Activated T-cell treated with anti-CD3 and anti-CD28 coated beads for 4 hours (primary cell): ENCODE results near the gene GAREM1.
"Not testable (repeated sequence)": the region's sequence is repeated elsewhere in the genome, so short reads cannot be mapped to it uniquely, and the experiment has no call there.

Experiments used
- DNase-seq: peaks from one replicate; pipeline ENCODE4 v3.0.0-alpha.2; 2020

GAREM1 gene

DNA sequence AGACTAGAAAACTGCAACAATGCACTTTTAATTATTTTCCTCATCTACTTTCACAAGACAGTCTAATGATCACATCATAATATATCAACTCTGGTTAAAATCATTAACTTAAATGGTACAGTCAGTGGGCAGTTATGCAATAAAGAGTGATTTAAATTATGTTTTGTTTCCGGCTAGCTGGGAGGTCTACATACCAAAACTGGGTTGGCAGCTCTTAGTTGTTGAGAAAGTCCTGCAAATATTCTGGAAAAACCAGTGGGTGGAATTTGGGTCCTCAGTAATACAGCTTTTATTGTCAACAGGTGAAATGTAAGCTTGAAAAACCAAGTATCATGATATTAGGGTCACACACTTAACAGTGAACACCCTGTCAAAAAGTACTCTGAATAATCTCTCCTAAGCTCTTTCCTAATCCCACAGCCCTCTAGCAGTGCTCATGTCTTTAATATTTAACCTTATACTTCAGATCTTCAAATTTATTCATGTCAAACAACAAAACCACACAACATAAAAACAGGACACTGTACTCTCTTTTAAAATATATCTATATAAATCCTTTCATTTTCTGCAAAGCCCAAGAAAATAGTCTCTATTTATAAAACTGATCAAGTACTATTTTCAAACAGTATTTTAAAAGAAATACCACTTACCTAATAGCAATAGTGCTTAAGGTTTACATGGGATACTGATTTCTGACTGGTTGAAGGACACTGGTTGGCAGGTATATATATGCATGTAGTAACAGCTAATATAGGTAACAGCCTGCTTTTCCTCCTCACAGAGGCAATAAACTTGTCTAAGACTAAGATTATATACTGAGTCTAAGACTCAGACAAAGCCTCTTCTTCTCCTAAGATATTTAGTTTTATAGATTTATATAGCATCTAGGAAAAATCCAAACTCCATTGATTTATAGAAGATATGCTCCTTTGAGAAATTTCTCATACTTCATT lies 103.8 kb downstream of the GAREM1 start:
- no peak for DNase-seq

DNA sequence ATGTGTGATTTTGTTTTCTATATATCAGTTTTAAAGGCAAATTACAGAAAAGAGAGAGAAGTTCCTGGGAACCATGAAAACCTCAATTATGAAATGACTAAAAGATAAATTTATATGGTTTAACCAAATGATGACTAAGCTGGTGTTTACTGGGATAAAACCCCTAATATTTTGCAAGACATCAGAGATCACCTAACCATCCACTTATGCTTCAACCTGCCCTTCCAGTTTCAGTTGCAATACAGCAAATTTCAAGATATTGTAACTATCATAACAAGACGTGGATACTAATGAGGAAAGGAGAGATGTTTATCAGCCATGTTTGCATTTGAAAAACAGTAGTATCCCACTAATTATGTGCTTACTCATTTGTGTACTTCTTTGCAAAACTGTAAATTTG lies 108.2 kb downstream of the GAREM1 start:
- no peak for DNase-seq

GRCh38 chr18:32360682-32361345 lies 109.9 kb downstream of the GAREM1 start:
- no peak for DNase-seq

DNA sequence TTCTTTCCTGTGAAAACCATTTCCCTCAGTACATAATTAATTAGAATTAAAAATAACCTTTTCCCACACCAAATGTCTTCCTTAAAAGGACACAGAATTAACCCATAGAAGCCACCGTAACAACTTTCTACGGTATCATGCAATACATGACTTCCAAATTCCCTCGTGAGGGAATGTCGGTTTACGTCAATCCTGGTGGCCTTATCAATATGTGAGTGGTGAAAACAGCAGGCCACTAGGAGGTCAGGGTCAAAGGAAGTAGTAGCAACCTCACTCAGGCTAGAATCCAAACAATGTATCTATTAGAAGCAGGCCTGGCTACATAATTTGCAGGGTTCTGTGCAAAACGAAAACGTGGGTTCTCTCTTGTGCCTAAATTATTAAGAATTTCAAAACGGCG lies 112.2 kb downstream of the GAREM1 start:
- no peak for DNase-seq

DNA sequence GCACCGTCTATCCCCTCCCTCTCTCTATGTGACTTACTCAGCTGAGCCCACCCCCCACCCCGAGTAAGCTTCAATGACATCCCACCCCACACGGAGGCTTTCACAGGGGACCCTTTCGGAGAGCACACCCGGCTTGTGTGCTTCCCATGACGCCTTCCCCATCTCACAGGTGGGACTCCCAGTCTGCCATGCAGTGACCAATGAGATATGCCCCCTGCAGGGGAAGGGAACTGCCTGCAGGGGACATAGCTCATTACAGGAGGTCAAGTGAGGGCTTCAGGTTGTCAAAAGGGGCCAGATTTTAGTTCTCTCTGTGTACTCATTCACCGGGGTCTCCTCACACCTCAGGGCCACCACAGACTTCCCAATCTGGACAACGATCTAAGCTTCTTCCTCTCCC lies 112.6 kb downstream of the GAREM1 start:
- DNase-seq, result no peak

GRCh38 chr18:32355896-32356295 lies 114.8 kb downstream of the GAREM1 start:
- no peak for DNase-seq

GRCh38 chr18:32354518-32354917 lies 116.2 kb downstream of the GAREM1 start:
- no peak for DNase-seq

DNA sequence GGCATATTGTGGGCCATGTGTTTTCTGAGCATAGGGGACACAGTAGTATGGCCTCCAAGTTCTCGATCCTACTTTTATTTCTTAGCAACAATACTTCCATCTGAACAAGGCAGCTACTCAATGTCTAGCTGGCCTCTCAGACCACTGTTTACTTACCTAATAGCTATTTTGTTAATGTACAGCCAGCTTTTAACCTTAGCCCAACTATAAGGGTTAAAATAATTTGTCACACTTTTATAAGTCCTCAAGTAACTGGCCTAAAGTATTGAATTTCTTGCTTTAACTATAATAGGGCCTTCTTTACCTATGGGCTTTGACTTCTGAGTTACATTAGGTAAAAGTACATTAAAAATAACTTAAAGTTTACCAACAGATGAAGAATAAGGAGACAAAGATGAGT lies 117.4 kb downstream of the GAREM1 start:
- DNase-seq, result no peak

GRCh38 chr18:32351032-32351431 lies 119.7 kb downstream of the GAREM1 start:
- DNase-seq, result no peak

DNA sequence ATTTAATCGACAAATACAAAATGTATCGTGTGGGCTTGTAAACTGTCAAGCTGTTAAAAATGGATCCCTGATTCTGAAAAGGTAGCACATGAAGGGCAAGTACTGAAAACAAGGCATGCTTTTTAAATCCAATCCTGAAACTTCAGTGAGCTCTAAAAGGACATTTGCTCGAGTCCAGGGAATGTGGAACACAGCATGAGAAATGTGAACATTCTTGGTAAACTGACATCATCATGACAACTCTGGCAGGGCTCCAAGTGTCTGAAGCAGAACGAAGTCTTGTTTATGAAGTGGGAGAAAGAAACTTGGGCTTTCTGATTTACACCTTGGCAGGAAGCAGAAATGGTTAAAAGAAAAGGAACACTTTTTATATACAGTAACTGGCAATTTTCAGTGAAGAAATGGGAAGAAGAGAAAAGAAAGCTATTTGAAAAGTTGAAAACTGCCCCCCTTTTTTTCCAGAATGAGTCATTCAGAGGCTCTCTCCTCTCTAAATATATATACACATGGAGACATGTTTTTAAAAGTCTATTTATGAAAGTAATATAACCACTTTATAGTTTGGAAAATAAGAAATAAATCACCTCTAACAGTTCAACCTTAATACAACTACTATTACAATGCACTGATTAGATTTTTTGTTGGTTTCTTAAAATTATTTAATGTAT lies 120.8 kb downstream of the GAREM1 start:
- DNase-seq, result no peak

DNA sequence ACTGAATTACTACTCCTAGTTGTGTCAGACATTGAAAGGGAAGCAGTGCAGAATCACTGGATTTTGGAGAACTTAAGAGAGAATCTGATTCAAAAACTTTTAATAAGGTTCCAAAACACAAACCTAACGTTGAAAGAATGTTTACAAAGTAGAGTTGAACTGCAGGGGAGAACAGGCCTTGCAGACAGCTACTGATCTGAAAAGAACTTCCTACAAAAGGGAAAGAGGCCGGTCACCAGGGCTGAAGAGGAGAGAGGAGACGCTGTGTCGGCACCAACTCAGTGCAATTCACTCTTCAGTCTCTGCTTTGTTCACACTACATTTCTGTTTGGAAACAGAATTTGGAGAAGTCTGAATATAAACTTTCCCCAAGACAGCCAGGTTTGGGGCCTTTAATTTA lies 124.0 kb downstream of the GAREM1 start:
- DNase-seq, result no peak

- DNase-seq, result no peak
Measured at GRCh38 chr18:32343634-32344033, 127.0 kb downstream of the GAREM1 start.

- DNase-seq, result not testable (repeated sequence)
Measured at GRCh38 chr18:32341112-32341511, 129.6 kb downstream of the GAREM1 start.

GRCh38 chr18:32339045-32339444 lies 131.6 kb downstream of the GAREM1 start:
- no peak for DNase-seq

- no peak for DNase-seq
Measured at GRCh38 chr18:32337821-32338220, 132.9 kb downstream of the GAREM1 start.

GRCh38 chr18:32337347-32337746 lies 133.3 kb downstream of the GAREM1 start:
- DNase-seq, result no peak

DNA sequence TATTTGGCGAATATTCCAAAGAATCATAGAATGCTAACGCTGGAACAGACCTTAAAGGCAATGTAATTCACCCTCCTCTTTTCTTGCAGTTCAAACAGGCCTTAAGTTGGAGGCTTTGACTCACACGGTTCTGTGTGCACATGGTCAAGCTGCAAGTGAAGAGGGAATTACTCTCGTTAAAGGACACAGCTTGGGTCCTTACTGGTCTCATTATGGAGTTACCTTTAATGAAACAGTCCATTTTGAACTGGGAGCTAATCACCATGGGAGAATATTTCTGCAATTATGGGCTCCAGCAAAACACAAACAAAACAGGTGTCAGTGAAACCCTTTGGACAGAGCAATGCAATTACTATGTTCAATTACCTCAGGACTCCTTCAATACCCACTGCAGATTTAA lies 135.5 kb downstream of the GAREM1 start:
- DNase-seq, result no peak

DNA sequence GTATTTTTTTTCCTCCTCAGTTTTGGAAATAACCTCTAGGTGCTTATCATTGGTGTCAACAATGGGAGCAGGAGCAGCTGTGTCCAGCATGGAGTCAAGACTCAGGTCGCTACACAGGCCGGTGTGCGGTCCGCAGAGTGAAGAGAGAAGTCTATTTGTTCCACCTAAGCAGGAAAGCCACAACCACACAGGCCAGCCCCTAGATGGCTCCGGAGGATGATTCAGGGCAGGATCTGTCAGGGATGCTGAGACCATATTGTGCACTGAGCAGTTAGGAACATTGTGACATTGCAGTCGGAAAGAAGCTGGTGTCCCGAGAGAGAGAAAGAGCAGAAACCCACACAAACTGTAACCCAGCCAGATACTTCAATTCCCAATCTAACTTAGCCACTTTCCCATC lies 136.9 kb downstream of the GAREM1 start:
- DNase-seq, result no peak

DNA sequence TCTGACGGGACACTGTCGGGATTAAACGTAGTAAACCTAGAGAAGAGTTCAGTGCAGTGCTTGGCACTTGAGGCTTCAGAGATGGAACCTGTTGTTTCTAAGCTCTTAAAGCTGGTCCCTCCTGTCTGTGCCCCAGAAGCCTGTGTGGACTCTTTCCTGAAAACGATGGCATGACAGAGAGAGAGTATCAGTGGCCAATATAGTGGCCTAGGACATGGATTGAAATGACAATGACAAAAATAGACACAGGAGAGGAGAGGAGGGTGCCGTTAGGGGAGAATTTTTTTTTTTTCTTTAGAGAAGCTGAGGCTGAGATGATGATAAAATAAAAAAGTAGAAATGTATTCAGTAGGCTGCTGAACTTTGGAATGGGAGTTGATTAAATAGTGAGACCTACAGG lies 138.0 kb downstream of the GAREM1 start:
- no peak for DNase-seq

DNA sequence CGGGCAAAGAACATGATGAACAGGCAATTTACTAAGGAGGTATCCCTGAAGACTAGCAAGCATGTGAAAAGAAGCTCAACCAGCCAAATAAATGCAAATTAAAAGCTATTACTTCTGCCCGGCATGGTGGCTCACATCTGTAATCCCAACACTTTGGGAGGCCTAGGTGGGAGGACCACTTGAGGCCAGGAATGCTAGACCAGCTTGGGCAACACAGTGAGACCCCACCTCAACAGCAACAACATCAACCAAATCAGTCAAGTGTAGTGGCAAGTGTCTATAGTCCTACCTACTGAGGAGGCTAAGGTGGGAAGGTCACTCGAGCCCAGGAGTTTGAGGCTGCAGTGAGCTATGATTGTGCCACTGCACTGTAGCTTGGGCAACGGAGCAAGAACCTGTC lies 141.7 kb downstream of the GAREM1 start:
- no peak for DNase-seq

DNA sequence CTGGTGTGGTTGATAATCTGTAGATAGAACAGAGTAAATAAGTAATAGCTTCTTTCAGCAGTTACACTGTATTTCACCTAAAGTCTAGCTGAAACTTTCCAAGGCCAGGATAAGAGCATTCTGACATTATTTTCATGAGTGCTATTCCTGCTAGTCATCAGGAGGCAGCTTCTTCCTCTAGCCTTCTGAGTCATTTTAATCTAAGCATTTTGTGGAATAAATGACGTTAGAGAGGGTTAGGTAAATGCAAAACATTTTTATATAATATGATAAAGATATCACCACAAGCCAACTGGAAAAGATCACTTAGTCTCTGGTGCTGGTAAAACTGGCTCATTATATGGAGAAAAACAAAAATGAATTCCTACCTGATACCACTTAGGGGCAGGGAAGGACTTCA lies 142.3 kb downstream of the GAREM1 start:
- DNase-seq, result no peak

GRCh38 chr18:32326450-32327308 lies 144.0 kb downstream of the GAREM1 start:
- DNase-seq, result no peak

GRCh38 chr18:32324181-32324580 lies 146.5 kb downstream of the GAREM1 start:
- DNase-seq, result no peak
